ENCODE data around the gene OGFOD3. TPM values are rescaled to one million over a fixed set of nuclear protein-coding genes. Genes with fewer than 3 reads are reported as not detected.

The OGFOD3 gene
- total and polyA plus RNA-seq, 2 donors (not counting 3 experiments of a cell fraction or from before 2014, with no cell fraction given) = 31.7 to 34.8 TPM

DNA sequence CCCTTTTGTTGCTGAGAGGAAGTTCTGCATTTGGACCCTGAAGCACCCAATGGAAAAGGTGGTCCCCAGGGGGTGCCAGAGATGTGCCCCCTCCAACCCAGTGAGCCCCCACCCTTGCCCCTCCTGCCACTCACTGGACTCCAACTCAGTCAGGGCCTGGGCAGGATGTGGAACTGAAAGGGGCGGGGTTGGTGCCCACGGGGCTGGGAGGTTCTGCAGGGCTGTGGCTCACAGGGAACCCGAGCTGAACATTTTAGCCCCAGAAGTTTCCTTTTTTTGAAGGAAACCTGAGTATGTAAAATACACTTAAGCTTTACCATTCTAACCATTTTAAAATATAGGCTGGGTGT is 15.8 kb upstream of the OGFOD3 start:
- BruUV-seq (replicated peaks) = no TSS peak
- DNase-seq (ENCODE audit: low read depth, low spot score) = no peak

More for the DNA sequence above, 15.8 kb upstream of the OGFOD3 start:
- POLR2A ChIA-PET = no interaction called here
- intact Hi-C loops (cut with micrococcal nuclease) (no loop called here), dilution Hi-C loops (cut with MboI; ENCODE audit: extremely low pct_ligation_motif_present, low sequenced_read_pairs) (no loop called here)
- CTCF ChIA-PET = no interaction called here
- H2AFZ ChIP-seq (ENCODE audit: low read depth, low read length) = no peak overlapping the region
- H3K36me3 ChIP-seq (ENCODE audit: control insufficient read depth in 2 of 2, extremely low read depth in 1 of 2, insufficient read depth in 2 of 2, low read length in 2 of 2) = no peaks in the 10 kb centered on the region
- no peaks in the 10 kb centered on the region for H3K4me1 ChIP-seq (ENCODE audit: control insufficient read depth, extremely low read depth, insufficient read depth, low read length)
- no peak overlapping the region for H3K4me3 ChIP-seq (replicated peaks in 1 of 3; ENCODE audit: insufficient read depth in 1 of 3, low read depth in 1 of 3, low read length in 3 of 3)
- H3K4me2 ChIP-seq (ENCODE audit: insufficient read depth, low read length) = no peak overlapping the region
- TF ChIP-seq JUN (IDR thresholded peaks at IDR 0.05; ENCODE audit: borderline replicate concordance, insufficient read depth, insufficient read length, low read depth) (no peak), POLR2AphosphoS5 (IDR thresholded peaks at IDR 0.05; ENCODE audit: insufficient read depth, low read depth, low read length) (no peak), EZH2 (IDR thresholded peaks at IDR 0.05; ENCODE audit: borderline replicate concordance, low read depth, low read length, severe bottlenecking) (no peak), POLR2A (IDR thresholded peaks at IDR 0.05; ENCODE audit: low read depth, low read length) (no peak), FOS (IDR thresholded peaks at IDR 0.05; ENCODE audit: borderline replicate concordance, insufficient read depth, low read length) (no peak), GATA2 (IDR thresholded peaks at IDR 0.05; ENCODE audit: insufficient read depth, insufficient read length, low read depth, low read length) (no peak)
- TF ChIP-seq, protein P1, sequence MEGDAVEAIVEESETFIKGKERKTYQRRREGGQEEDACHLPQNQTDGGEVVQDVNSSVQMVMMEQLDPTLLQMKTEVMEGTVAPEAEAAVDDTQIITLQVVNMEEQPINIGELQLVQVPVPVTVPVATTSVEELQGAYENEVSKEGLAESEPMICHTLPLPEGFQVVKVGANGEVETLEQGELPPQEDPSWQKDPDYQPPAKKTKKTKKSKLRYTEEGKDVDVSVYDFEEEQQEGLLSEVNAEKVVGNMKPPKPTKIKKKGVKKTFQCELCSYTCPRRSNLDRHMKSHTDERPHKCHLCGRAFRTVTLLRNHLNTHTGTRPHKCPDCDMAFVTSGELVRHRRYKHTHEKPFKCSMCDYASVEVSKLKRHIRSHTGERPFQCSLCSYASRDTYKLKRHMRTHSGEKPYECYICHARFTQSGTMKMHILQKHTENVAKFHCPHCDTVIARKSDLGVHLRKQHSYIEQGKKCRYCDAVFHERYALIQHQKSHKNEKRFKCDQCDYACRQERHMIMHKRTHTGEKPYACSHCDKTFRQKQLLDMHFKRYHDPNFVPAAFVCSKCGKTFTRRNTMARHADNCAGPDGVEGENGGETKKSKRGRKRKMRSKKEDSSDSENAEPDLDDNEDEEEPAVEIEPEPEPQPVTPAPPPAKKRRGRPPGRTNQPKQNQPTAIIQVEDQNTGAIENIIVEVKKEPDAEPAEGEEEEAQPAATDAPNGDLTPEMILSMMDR (IDR thresholded peaks at IDR 0.05; ENCODE audit: extremely low read depth in 1 of 2, insufficient read depth in 1 of 2, low read depth in 1 of 2, low read length in 2 of 2) = no peak
- no peaks in the 10 kb centered on the region for H4K20me1 ChIP-seq (replicated peaks; ENCODE audit: control insufficient read depth, extremely low read depth, insufficient read depth, low read length)
- H3K27ac ChIP-seq (ENCODE audit: insufficient read depth, low read depth, low read length) = no peak overlapping the region
- no peaks in the 10 kb centered on the region for H3K9me1 ChIP-seq (replicated peaks; ENCODE audit: control insufficient read depth, extremely low read depth, insufficient read depth, low read length)
- H3K9ac ChIP-seq (replicated peaks; ENCODE audit: extremely low read depth, insufficient read depth, low read length) = no peak overlapping the region
- H3K27me3 ChIP-seq (ENCODE audit: control insufficient read depth in 2 of 2, insufficient read depth in 2 of 2, low read length in 2 of 2) = no peaks in the 10 kb centered on the region
- FAIRE-seq = no peak
- no peaks in the 10 kb centered on the region for H3K9me3 ChIP-seq (replicated peaks; ENCODE audit: control insufficient read depth, insufficient read depth, low read length)
- no peaks in the 10 kb centered on the region for H3K79me2 ChIP-seq (ENCODE audit: control insufficient read depth, insufficient read depth, low read length)

All from endothelial cell of umbilical vein (primary cell).